ENCODE results near the gene MED23.

DNA sequence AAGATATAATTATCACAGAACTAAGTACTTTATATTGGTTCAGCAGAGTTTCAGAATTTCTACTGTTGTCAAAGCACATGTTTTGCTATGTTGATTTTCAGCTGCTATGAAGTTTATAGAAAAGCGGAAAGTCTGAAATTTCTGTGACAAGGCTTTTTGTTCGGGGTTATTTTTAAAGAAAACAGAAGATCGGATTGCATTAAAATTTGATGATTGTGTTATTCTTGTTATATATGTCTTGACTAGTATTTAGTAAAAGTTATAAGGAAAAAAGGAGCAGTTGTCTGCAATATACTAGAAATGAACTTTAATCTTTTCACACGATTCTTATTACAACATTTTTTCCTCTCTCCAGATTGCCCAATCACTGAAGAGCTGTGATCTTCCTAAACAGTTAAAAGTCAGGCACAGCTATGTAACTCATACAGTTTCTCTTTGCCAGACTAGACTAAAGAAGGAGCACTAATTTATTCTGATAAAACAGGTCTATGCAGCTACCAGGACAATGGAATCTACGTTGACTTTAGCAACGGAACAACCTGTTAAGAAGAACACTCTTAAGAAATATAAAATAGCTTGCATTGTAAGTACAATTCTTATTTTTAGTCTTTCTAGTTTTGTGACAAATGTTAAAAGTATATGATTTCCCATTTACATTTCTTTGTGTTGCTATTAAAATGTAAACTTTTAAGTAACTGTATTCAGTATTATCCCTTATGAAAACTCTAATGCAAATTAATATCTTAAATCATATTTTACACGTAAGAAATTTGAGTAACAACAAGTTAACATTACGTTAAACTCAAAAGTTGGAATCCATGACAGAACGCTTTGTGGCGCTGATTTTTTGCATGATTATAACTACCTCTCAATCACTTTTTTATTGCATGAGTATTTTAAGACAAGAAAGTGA lies 9.1 kb upstream of the MED23 start, which contains the start of gene ENPP3:
- TF ChIP-seq, protein P1, sequence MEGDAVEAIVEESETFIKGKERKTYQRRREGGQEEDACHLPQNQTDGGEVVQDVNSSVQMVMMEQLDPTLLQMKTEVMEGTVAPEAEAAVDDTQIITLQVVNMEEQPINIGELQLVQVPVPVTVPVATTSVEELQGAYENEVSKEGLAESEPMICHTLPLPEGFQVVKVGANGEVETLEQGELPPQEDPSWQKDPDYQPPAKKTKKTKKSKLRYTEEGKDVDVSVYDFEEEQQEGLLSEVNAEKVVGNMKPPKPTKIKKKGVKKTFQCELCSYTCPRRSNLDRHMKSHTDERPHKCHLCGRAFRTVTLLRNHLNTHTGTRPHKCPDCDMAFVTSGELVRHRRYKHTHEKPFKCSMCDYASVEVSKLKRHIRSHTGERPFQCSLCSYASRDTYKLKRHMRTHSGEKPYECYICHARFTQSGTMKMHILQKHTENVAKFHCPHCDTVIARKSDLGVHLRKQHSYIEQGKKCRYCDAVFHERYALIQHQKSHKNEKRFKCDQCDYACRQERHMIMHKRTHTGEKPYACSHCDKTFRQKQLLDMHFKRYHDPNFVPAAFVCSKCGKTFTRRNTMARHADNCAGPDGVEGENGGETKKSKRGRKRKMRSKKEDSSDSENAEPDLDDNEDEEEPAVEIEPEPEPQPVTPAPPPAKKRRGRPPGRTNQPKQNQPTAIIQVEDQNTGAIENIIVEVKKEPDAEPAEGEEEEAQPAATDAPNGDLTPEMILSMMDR (IDR thresholded peaks at IDR 0.05; ENCODE audit: low read length), result no peak
- TF ChIP-seq EZH2 (IDR thresholded peaks at IDR 0.05; ENCODE audit: borderline replicate concordance, low read length), result no peak

Data from OCI-LY1 (cell line).